Thyroid gland (tissue), 4 donors: Measurements from ENCODE around the gene DLL1. TPM values are rescaled to one million over a fixed set of nuclear protein-coding genes. Genes with fewer than 3 reads are reported as not detected.

Experiments
- DNase-seq, 2 donors: peaks; one replicate each; pipeline ENCODE4 v3.0.0-alpha.2; 2019
- H3K27ac ChIP-seq, 3 donors: fragments of 200-600 bp; sonication (generic); 1 replicate in 2 of 3; 2 replicates in 1 of 3; pipeline ENCODE4 v1.5.1; 2016 to 2019; ENCODE audit warnings: mild to moderate bottlenecking in 1 of 3, moderate library complexity in 1 of 3
- H3K27me3 ChIP-seq: fragments of 200-600 bp; sonication (generic); one replicate; pipeline ENCODE4 v1.5.1; 2019
- H3K36me3 ChIP-seq, 2 donors: fragments of 200-600 bp; sonication (generic); one replicate each; pipeline ENCODE4 v1.5.1; 2016 to 2019
- H3K4me1 ChIP-seq, 2 donors: fragments of 200-600 bp; sonication (generic); one replicate each; pipeline ENCODE4 v1.5.1; 2017 to 2019
- H3K4me3 ChIP-seq, 3 donors: fragments of 200-600 bp; sonication (generic); replicated peaks in 1 of 3; 1 replicate in 2 of 3; 2 replicates in 1 of 3; pipeline ENCODE4 v1.5.1; 2016; ENCODE audit warnings: mild to moderate bottlenecking in 1 of 3
- H3K9me3 ChIP-seq: fragments of 200-600 bp; sonication (generic); one replicate; pipeline ENCODE4 v1.5.1; 2017
- POLR2A ChIP-seq, 2 donors: fragments of 450-650 bp; IDR thresholded peaks; one replicate each; pipeline ENCODE4 v1.6.1; 2017; ENCODE audit warnings: antibody characterized with exemption in 2 of 2, mild to moderate bottlenecking in 2 of 2, moderate library complexity in 1 of 2
- WGBS, 2 donors: methylation state at CpG; one replicate each; pipeline ENCODE4 v1.1.5; 2017; 5-methylcytosine and 5-hydroxymethylcytosine counted together
- intact Hi-C: fragments of 100-400 bp; cut with DNase I; formaldehyde crosslinking; loops from one replicate; pipeline ENCODE4 v1.15.1; 2023
- total RNA-seq, 4 donors: library from RNA; depleted of rRNA; stranded (reverse); fragments of >200 nt; gene quantifications; one replicate each; pipeline ENCODE4 v1.2.3, GENCODE V29; 2016
- TF ChIP-seq, protein P1 (sequence below), 6 experiments: fragments of 200-600 bp in 3 of 6; fragments of 450-650 bp in 3 of 6; sonication (generic) in 3 of 6; IDR thresholded peaks; one replicate each; pipeline ENCODE4 v1.5.1; 2016 to 2019; ENCODE audit warnings: antibody characterized with exemption in 6 of 6, mild to moderate bottlenecking in 2 of 6, inconsistent platforms in 1 of 6, moderate library complexity in 1 of 6

DLL1 gene
- total RNA-seq, 4 donors from 2014 or later, result 6.6 to 14.9 (median 11.5) TPM

DNA sequence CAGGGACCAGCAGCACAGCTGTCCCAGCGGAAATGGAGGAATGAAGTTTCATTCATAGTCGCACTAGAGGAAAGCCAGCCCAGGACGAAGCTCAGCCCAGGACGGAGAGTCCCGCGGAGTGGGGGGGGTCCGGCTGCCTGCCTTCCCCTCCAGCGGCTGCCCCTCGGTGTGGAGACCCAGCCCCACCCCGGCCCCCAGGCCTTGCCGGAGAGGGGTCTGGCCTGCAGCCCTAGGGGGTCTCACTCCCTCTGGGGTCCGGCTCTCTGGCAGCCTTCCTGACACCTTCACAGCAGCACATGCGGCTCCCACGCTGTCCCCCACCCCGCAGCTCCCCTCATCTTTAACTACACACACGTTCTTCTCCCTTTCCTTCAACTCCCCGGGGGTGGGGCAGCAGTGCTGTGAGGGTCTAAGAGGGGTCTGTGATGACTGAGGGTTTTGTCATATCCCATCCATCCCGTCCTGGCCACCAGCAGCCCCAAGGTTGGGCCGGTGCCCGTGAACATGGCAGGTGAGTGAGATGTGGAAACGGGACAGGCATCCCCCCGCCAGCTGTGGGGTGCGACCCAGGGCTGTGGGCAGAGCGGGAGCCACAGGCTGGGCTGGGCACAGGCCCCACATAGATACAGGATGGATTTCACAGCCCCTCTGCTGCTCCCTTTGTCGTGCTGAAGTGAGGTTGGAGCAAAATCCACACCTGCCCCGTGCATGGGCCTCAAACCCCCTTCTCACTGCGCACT, 41.8 kb downstream of the DLL1 start:
- no peaks in the 10 kb centered on the region for H3K9me3 ChIP-seq
- H3K36me3 ChIP-seq, result no peaks in the 10 kb centered on the region
- H3K27me3 ChIP-seq, result no peaks in the 10 kb centered on the region
- intact Hi-C loops, result no loop called here
- H3K27ac ChIP-seq, result no peak overlapping the region
- no peak overlapping the region for H3K4me3 ChIP-seq
- no peak for TF ChIP-seq POLR2A (IDR thresholded peaks at IDR 0.05)
- TF ChIP-seq, protein P1, sequence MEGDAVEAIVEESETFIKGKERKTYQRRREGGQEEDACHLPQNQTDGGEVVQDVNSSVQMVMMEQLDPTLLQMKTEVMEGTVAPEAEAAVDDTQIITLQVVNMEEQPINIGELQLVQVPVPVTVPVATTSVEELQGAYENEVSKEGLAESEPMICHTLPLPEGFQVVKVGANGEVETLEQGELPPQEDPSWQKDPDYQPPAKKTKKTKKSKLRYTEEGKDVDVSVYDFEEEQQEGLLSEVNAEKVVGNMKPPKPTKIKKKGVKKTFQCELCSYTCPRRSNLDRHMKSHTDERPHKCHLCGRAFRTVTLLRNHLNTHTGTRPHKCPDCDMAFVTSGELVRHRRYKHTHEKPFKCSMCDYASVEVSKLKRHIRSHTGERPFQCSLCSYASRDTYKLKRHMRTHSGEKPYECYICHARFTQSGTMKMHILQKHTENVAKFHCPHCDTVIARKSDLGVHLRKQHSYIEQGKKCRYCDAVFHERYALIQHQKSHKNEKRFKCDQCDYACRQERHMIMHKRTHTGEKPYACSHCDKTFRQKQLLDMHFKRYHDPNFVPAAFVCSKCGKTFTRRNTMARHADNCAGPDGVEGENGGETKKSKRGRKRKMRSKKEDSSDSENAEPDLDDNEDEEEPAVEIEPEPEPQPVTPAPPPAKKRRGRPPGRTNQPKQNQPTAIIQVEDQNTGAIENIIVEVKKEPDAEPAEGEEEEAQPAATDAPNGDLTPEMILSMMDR (IDR thresholded peaks at IDR 0.05), result no peak
- H3K4me1 ChIP-seq, result no peaks in the 10 kb centered on the region
- DNase-seq, result no peak
- WGBS, 2 donors, result 71 to 82% methylated on average over 19 to 25 of the region's 27 CpGs

DNA sequence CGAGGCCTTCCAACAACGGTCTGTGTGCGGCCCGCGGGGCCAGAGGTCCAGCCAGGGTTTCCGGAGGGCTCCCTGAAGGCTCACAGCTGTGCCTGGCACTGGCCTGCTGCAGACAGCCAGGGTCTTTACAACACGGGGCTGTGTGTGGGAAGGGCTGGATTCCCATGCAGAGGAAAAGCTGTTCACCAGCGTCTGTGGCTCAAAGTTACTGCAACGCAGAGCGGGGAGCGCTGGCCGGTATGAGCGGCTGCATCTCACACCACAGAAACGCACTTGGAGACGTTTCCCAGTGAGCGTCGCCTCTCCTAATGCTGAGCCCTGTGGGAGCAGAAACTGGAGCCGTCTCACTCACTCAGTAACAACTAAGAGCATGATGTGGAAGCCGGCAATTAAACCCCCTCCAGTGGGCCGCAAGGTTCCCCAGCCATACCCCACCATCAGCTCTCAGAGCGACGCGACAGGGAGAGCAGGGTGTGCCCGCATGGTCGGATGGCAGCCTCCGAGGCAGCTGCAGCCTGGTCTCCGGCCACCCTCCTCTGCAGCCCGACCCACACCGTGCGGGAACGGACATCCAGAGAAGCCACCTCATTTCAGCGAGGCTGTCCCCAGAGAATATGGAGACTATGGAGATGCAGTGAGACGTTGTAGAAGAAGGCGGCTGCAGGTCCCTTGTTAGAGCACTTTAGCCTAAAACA, 42.6 kb downstream of the DLL1 start:
- Histone ChIP-seq H3K36me3 (no peaks in the 10 kb centered on the region), H3K9me3 (no peaks in the 10 kb centered on the region), H3K4me3 (no peak overlapping the region), H3K27ac (no peak overlapping the region), H3K4me1 (no peaks in the 10 kb centered on the region), H3K27me3 (no peaks in the 10 kb centered on the region)
- WGBS, 2 donors, result 58% methylated on average over 25 to 27 of the region's 34 CpGs
- no peak for DNase-seq
- TF ChIP-seq, protein P1 (IDR thresholded peaks at IDR 0.05), result no peak
- TF ChIP-seq POLR2A (IDR thresholded peaks at IDR 0.05), result no peak
- intact Hi-C loops, result no loop called here

DNA sequence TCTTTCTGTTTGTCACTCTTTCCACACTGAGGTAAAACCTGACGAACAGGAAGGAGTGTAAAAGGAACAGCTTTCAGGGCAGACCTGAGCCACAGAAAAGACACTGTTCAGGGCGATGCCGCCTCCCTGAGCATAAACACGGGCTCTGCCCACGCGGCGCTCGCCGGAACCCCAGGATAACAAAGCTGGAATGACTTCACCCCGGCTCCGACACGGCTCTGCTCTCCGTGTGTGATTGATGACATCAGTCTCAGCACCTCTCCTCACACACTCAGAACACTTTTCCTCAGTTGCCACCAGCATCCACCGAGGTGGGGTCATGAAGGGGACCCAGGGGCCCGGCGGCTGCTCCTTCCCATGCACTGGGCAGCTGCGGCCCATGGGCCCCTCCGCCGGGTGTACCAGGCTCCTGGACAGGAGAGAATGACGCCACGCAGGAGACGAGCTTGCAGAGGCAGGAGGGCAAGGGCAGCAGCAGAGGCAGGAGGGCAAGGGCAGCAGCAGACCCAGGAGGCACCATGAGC, 43.6 kb downstream of the DLL1 start:
- 81 to 83% methylated on average over 22 of the region's 22 CpGs for WGBS, 2 donors
- H3K9me3 ChIP-seq, result no peaks in the 10 kb centered on the region
- intact Hi-C loops, result no loop called here
- H3K4me3 ChIP-seq, result no peak overlapping the region
- DNase-seq, result no peak
- H3K27ac ChIP-seq, result no peak overlapping the region
- no peaks in the 10 kb centered on the region for H3K27me3 ChIP-seq
- H3K36me3 ChIP-seq, result no peaks in the 10 kb centered on the region
- no peak for TF ChIP-seq POLR2A (IDR thresholded peaks at IDR 0.05)
- TF ChIP-seq, protein P1 (IDR thresholded peaks at IDR 0.05), result no peak
- no peaks in the 10 kb centered on the region for H3K4me1 ChIP-seq

DNA sequence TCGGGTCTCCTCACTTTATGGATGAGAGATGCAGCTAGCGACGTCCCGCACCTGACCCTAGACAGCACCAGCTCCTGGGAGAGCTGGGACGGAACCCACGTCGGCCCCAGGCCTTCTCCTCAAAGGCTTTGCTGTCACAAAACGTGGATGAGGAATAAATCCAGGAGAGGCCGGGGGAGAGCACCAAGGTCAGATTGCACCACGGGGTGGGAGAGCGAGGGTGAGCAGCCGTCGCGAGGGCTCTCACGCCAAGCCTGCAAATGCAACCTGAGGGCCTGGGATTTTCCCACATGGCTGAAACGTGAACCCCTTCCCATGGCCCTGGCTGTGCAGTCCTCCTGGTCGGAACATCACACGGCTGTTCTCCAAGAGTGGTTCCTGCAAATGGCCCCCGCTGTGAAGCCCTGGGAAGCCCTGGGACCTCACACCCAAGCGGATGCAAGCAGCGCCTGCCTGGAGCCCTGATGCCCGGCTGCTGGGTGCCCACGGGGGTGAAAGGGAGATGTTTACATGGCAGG, 45.3 kb downstream of the DLL1 start:
- Histone ChIP-seq H3K36me3 (no peaks in the 10 kb centered on the region), H3K27ac (no peak overlapping the region), H3K9me3 (no peaks in the 10 kb centered on the region), H3K4me3 (no peak overlapping the region), H3K27me3 (no peaks in the 10 kb centered on the region), H3K4me1 (no peaks in the 10 kb centered on the region)
- TF ChIP-seq POLR2A (IDR thresholded peaks at IDR 0.05), result no peak
- TF ChIP-seq, protein P1 (IDR thresholded peaks at IDR 0.05), result no peak
- DNase-seq, result no peak
- WGBS, 2 donors, result 82 to 88% methylated on average over 19 to 23 of the region's 23 CpGs
- intact Hi-C loops, result no loop called here
